Testis (tissue), 3 donors: Measurements from ENCODE around the gene CHTF8. TPM values are rescaled to one million over a fixed set of nuclear protein-coding genes. Genes with fewer than 3 reads are reported as not detected.
A peak's percentile ranks its signal among the peaks of the same experiment; 100 is the strongest.

Experiments
- DNase-seq: peaks from one replicate; pipeline ENCODE4 v3.0.0-alpha.2; 2019
- H3K27ac ChIP-seq, 2 donors: fragments of 200-600 bp; sonication (generic); one replicate each; pipeline ENCODE4 v1.5.1; 2019
- H3K27me3 ChIP-seq: fragments of 200-600 bp; sonication (generic); one replicate; pipeline ENCODE4 v1.5.1; 2019
- H3K36me3 ChIP-seq: fragments of 200-600 bp; sonication (generic); one replicate; pipeline ENCODE4 v1.5.1; 2017; ENCODE audit warnings: low read depth; ENCODE audit errors: missing control alignments
- H3K4me1 ChIP-seq: fragments of 200-600 bp; sonication (generic); one replicate; pipeline ENCODE4 v1.5.1; 2019
- H3K4me3 ChIP-seq, 2 donors: fragments of 200-600 bp; sonication (generic); one replicate each; pipeline ENCODE4 v1.5.1; 2017 to 2019
- H3K9me3 ChIP-seq: fragments of 200-600 bp; sonication (generic); one replicate; pipeline ENCODE4 v1.5.1; 2017
- CTCF ChIP-seq, 3 experiments: fragments of 450-650 bp in 2 of 3; fragments of 200-600 bp in 1 of 3; sonication (generic) in 1 of 3; IDR thresholded peaks; one replicate each; pipeline ENCODE4 v1.5.1; 2016 to 2019; ENCODE audit warnings: antibody characterized with exemption in 3 of 3, mild to moderate bottlenecking in 2 of 3, moderate library complexity in 1 of 3
- POLR2A ChIP-seq: fragments of 450-650 bp; IDR thresholded peaks from one replicate; pipeline ENCODE4 v1.6.1; 2017; ENCODE audit warnings: antibody characterized with exemption, mild to moderate bottlenecking, moderate library complexity
- WGBS, 2 donors: methylation state at CpG; one replicate each; pipeline ENCODE4 v1.1.5; 2018; 5-methylcytosine and 5-hydroxymethylcytosine counted together
- intact Hi-C: fragments of 100-400 bp; cut with DNase I; formaldehyde crosslinking; loops from one replicate; pipeline ENCODE4 v1.15.1; 2023; ENCODE audit warnings: low total_unique reads
- polyA plus RNA-seq: library from polyadenylated mRNA; stranded (reverse); fragments of 350-450 nt; fragmentation: Illumina TruSeq; extraction: RNeasy Lipid Tissue Mini Kit (QIAGEN cat#74804); gene quantifications from one replicate; pipeline ENCODE4 v1.2.3, GENCODE V29; 2014; ENCODE audit warnings: low read depth, low replicate concordance; ENCODE audit not compliant: insufficient read depth
- total RNA-seq, 2 donors: library from RNA; depleted of rRNA; stranded (reverse); fragments of >200 nt; gene quantifications; one replicate each; pipeline ENCODE4 v1.2.3, GENCODE V29; 2016

Gene CHTF8
- total and polyA plus RNA-seq, 3 donors from 2014 or later: 122 to 147 (median 131) TPM

- TF ChIP-seq CTCF (IDR thresholded peaks at IDR 0.05) (no peak), POLR2A (no peak)
- Histone ChIP-seq H3K9me3 (no peaks in the 10 kb centered on the region), H3K27me3 (no peaks in the 10 kb centered on the region), H3K4me3 (no peak overlapping the region), H3K36me3 (no peaks in the 10 kb centered on the region), H3K4me1 (peaks cover 21% of the 10 kb centered on the region), H3K27ac (no peak overlapping the region)
- no peak for DNase-seq
- 95% methylated on average over 23 to 48 of the region's 48 CpGs for WGBS, 2 donors
- intact Hi-C loops: loop anchor here (10.0 kb wide), 1 partner anchor 255 kb away; no protein-coding TSS in a partner anchor
Observed at GRCh38 chr16:69109486-69110270, 22.7 kb downstream of the CHTF8 start.

GRCh38 chr16:69108905-69109252 lies 23.5 kb downstream of the CHTF8 start:
- Histone ChIP-seq H3K27ac (no peak overlapping the region), H3K4me3 (no peak overlapping the region), H3K36me3 (no peaks in the 10 kb centered on the region), H3K4me1 (peaks cover 21% of the 10 kb centered on the region), H3K9me3 (no peaks in the 10 kb centered on the region), H3K27me3 (no peaks in the 10 kb centered on the region)
- 88 to 99% methylated on average over 3 to 4 of the region's 4 CpGs for WGBS, 2 donors
- no peak for DNase-seq
- intact Hi-C loops: no loop called here
- TF ChIP-seq POLR2A (no peak), CTCF (IDR thresholded peaks at IDR 0.05) (no peak)

GRCh38 chr16:69108064-69108904 lies 24.1 kb downstream of the CHTF8 start:
- Histone ChIP-seq H3K27ac (no peak overlapping the region), H3K9me3 (no peaks in the 10 kb centered on the region), H3K4me1 (peaks cover 21% of the 10 kb centered on the region), H3K4me3 (no peak overlapping the region), H3K36me3 (no peaks in the 10 kb centered on the region), H3K27me3 (no peaks in the 10 kb centered on the region)
- TF ChIP-seq POLR2A (no peak), CTCF (IDR thresholded peaks at IDR 0.05) (no peak)
- WGBS, 2 donors: 44 to 63% methylated on average over 7 to 9 of the region's 9 CpGs
- no peak for DNase-seq
- intact Hi-C loops: no loop called here

GRCh38 chr16:69107316-69107962 lies 24.9 kb downstream of the CHTF8 start:
- H3K9me3 ChIP-seq: no peaks in the 10 kb centered on the region
- H3K4me3 ChIP-seq: peak overlapping the region in 1 of 2 donors; percentile 47
- 0 to 1% methylated on average over 4 to 24 of the region's 52 CpGs for whole genome bisulfite sequencing, 2 donors
- peaks cover 21% of the 10 kb centered on the region for H3K4me1 ChIP-seq
- peak; percentile 30 for DNase-seq
- H3K27me3 ChIP-seq: no peaks in the 10 kb centered on the region
- H3K36me3 ChIP-seq: no peaks in the 10 kb centered on the region
- H3K27ac ChIP-seq: no peak overlapping the region
- intact Hi-C loops: no loop called here
- TF ChIP-seq CTCF (IDR thresholded peaks at IDR 0.05) (no peak), POLR2A (no peak)
